Measurements from ENCODE around the gene NRN1.
"Not testable (repeated sequence)": the region's sequence is repeated elsewhere in the genome, so short reads cannot be mapped to it uniquely, and the experiment has no call there.

NRN1 gene, protein sequence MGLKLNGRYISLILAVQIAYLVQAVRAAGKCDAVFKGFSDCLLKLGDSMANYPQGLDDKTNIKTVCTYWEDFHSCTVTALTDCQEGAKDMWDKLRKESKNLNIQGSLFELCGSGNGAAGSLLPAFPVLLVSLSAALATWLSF

DNA sequence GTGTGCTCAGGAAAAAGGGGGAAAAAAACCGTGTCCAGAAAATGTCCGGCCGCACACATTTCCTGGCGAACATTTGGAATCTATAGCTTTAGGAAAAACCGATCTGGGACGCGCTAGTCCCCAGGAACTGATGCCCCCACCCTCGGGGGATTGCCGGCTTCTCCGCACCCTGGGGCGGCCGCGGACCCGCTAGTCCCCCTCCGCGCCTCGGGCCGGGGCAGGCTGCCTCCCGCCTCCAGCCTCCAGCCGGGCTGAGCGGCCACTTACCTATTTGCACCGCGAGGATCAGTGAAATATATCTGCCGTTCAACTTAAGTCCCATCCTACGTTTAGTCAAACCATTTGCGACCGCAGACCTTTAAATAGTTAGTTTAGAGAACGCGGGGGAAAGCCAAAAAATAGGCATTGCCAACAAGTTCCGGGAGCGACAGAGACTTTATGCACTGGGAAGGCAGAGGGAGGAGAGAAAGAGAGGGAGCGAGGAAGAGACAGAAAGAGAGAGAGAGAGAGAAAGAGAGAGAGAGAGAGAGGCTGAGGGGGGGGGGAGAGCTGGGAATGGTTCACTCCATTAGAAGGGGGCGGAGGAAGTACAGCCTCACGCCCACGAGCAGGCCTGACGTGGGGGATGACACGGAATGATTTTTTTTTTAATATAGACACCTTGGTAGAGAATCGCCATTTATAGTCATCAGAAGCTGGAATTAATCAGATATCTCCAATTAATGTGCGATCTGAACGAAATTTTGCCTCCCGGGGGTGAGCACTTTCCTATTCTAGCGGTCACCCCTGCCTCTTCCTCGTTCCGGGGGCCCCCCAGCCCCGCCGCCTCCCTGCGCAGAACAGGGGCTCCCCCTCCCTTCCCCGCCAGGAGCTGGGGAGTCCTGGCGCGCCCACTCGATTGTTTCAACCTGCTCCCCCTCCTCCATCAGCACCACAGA lies at the start of gene NRN1:
TSS of gene NRN1 (minus strand) at position 498 of the 938 bp plus-strand sequence. CDS start at position 322, 176 bp downstream.
- DNase-seq: no peak

DNA sequence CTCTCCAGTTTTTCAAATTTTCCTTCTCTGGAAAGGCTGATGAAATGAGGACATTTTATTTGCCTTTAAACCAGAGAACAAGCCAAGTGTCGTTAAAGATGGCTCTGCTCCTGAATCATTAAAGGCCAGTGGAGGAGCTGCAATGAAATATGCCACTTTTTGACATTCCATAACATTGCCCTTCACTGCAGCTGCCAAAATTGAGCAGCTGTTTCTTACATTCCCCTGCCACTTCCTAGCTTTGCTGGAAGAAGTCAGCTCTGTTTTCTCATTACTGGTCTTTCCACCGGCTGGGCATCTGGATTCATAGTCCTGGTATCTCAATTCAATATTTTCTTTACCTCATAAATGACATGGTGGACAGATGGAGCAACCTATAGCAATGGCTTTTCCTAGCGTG lies 45.5 kb upstream of the NRN1 start:
- no peak for DNase-seq

DNA sequence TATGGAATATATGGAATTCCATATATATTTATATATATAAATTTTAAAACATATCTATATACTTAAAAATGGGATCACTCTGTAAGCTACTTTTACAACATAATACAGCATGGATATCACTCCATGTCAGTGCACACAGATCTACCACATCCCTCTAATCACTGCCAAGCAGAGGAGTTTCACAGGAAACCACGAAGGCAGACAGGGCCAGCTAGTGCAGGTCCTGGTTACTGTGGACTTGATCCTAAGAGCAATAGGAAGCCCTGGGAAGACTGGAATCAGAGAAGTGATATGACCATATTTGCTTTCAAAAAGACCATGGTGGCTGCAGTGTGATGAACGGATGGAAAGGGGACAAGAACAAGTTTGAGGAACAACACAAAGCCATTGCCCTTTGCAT lies 40.0 kb upstream of the NRN1 start:
- no peak for DNase-seq

DNA sequence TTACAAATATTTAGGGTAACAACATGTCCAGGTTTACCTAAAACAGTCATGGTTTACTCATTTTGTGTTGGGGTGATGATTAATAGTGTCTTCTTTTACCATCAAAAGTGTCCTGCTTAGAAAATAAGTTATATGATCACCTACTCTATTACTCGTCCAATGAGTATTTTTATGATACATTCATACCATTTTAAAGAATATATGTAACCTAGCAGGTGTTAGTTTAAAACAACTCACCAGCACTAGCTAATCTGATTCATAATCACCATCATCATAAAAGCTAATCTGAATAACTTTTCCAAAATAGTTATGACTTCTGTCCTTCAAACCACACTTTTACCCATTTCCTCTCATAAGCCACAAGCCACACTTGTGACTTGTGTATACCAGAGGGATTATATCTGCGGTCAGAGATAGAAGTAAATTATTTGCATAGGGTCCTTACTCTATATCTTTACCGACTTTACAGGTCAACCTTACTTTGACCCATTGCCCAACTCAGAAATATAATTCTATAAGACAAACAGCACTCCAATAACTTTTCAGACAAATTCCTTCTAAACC lies 33.3 kb upstream of the NRN1 start:
- DNase-seq: no peak

DNA sequence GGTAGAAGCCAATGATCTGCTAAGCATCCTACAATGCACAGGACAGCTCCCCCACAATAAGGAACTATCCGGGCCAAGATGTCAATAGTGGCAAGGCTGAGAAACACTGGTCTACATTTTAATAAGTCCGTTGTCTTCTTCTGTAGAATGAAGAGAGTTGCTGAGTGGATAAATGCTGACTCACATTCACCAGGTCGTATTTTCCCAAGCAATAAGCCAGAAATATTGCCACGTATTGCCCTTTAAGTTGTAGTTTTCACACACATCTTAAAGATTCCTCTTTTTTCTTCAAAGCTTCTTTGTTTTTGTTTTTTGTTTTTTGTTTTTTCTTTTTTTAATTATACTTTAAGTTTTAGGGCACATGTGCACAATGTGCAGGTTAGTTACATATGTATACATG lies 30.5 kb upstream of the NRN1 start:
- no peak for DNase-seq

DNA sequence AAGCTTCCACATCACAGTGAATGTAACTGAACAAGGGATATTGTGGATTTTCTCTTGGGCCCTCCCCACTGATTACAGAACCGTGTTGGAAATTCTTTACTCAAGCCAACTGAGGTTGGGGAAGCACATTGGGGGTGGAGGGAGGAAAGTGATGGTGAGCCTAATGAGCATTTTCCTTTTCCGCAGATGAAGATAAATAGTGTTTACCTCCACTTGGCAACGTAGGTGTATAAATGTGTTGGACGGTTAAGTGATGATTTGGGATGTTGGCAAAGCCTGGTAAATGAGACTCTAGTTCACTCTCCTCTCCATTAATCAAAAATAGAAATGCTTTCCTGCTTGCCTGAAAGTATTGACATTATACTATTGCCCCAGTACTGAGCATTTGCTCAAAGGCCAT lies 27.1 kb upstream of the NRN1 start:
- DNase-seq: no peak

DNA sequence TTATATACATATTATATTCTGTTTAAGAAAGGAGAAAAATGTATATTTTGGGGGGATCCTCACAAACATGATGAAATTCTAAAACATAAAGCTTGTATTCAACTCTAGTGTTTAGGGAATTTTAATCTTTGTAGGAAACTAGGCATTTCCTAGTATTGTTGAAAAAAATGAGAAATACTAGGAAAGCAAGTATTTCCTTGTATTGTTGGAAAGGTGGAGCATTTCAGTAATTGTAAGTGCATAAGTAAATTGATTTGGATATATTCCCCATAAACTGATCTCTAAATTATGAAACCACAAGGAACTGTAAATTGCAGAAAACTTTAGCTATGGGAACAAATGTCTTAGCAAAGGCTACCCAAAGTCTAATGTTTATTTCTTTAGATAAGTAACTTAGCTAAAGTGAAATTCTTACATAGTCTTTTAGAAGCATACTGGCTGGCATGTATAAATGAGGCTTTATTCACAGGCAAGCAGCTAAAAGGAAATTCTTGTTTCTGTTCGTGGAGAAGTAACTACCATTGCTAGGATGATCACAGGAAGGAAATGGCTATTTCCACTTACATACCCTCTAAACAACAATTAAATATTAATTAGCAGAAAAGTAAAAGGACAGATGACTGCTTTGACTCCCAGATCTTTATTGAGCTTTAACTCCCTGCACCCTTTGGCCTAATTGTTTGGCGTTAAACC lies 19.9 kb upstream of the NRN1 start:
- no peak for DNase-seq

DNA sequence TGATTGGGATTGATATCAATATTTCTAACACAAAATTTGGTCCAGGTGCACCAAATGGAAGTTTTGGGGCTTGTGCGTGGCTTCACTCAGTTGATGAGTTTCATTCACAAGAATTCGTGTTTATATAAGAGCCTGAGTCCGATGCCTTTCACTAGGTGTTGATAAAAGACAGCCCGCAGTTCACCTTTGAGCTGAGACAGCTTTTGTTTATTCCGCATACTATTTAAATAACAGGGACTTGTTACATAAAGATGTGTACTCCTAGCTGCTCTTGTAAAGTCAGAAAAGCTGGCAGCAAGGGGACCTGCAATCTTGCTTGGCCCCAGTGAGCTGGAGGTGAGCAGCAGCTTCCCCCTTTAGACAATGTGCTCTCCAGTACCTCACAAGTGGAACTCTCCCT lies 19.0 kb upstream of the NRN1 start:
- DNase-seq: no peak

DNA sequence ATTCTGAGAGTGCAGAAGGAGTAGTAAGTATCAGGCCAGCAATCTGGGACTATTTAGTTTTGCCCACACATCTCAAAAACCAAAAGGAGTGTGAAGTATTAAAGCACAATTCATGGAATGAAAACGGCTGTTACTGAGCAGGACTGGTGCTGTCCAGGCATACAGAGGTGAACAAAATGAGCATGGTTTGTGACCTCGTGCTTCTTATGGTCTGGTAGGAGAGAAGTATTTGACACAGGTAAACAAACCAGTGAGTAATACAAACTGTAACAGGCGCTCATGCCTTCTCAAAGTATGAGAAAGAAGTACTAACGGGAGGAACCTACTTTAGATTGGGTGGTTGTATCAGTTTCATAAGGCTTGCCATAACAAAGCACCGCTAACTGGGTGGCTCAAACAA lies 17.5 kb upstream of the NRN1 start:
- DNase-seq: no peak

DNA sequence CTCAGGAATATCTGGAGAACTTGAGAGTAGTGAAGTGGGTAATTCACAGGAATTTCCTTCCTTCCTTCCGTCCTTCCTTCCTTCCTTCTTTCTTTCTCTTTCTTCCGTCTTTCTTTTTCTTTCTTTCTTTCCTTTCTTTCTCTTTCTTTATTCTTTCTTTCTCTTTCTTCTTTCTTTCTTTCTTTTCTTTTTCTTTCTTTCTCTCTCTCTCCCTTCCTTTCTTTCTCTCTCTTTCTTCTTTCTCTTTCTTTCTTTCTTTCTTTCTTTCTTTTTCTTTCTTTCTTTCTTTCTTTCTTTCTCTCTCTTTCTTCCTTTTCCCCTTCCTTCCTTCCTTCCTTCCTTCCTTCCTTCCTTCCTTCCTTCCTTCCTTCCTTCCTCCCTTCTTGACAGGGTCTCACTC lies 16.1 kb upstream of the NRN1 start:
- not testable (repeated sequence) for DNase-seq

DNA sequence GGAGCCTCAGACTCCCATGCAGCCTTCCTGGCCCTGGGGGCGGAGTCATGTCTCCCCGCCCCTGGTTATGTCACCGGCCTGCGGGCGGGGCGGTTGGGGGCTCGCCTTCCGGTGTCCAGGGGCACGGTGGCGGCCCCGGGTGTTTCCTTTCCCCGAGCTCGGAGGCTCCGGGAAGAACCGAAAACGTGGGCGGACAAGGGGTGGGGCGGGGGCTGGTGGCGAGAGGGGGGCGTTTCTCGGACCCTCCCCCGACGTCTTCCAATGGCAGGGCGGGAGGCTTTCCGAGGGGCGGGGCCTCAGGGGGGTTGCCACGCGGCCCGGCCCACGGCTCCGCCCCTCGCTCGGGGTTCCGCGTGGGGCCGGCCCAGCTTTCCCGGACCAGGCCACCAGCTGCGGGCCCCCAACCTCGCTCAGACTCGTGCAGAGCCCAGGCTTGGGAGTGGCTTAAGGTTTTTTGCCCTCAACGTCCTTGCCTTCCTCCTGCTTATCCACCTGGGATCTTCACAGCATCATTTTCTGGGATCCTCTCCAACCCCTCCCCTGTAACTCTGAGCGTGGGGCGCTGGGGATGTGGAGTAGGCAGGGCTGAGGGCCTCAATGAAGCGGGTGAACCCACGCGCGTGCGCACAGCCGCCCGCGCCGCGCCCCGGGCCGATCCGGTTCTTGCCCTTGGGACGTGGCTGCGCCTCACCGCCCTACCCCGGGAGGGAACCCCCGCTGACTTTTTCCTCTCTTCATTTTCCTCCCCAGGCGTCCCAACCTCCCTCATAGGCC lies 2.1 kb upstream of the NRN1 start:
- peak; percentile 45 to 78 for DNase-seq

DNA sequence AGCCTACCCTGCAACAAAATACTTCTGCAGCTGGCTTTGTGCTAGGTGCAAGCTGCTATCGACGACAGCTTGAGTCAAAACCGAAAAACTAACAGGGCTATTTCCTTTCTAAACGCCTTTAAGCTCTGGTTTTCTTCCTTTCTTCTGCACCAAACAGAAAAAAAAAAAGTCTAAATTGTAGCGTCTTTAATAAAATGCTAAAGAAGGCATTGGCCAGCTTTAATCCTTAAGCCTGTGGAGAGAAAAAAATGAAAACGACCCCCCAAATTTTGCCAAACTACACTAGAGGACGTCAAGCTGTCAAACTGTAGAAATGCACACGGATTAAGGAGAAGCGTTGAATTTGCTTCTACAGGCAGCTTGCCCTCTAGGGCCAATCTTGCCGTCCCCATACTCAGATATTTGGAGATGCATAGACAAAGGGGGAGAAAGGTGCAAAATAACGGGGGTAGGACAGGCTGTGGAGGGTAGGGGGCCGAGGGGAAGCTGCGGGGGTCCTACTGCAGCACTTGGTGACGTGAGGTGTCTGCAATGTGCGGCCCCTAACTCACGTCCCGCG lies 1.4 kb upstream of the NRN1 start:
- no peak for DNase-seq

DNA sequence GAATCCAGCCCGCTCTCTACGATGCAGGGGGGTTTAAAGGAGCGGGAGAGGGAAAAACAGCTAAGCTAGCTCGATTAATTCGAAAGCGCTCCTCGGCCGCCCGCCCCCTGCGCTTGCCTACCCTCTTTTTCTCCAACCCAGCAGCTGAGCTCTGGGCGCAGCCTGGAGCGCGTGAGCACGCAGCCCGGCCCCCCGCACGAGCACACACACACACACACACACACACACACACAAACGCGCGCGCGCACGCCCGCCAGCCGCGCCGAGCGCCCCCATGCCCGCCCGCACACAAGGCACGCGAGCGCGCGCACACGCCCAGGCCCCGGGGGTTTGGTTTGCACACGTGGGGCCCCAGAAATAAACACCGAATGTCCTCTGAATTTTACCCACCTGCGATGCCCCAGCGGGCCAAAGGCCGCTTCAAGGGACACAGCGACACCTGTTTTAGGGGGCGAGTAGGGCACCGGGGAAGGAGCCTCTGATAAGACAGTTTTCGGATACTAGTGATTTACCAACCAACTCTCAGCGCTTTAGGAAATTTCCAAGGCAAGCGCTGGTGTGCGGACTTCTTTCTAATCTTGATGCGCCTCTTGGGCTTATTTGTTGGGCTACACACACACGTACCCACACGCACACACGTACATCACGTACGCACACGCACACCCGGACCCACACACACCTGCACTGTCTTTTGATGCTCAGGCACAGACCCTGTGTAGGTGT lies 802 bp upstream of the NRN1 start:
- peak in 1 of 2 donors; percentile 48 for DNase-seq

DNA sequence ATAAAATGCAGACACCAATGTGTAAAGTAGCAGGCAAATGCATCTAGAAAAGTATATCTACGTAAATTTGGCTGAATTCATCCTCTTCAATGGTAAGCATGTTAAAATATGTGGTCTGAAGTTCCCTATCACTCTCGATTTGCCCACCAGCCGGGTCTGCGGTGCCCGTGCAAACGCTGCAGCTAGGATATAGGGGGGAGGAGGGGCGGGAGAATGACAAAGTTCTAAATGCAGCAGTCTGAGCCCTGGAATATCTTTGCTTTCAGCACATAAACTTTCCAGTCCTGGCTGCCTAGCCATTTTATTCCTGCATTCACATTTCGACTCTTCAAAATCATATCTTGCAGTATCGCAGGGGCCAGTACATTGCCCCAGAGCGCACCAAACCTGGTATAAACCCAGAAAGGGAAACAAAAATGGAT lies 708 bp downstream of the NRN1 start:
- DNase-seq: no peak

DNA sequence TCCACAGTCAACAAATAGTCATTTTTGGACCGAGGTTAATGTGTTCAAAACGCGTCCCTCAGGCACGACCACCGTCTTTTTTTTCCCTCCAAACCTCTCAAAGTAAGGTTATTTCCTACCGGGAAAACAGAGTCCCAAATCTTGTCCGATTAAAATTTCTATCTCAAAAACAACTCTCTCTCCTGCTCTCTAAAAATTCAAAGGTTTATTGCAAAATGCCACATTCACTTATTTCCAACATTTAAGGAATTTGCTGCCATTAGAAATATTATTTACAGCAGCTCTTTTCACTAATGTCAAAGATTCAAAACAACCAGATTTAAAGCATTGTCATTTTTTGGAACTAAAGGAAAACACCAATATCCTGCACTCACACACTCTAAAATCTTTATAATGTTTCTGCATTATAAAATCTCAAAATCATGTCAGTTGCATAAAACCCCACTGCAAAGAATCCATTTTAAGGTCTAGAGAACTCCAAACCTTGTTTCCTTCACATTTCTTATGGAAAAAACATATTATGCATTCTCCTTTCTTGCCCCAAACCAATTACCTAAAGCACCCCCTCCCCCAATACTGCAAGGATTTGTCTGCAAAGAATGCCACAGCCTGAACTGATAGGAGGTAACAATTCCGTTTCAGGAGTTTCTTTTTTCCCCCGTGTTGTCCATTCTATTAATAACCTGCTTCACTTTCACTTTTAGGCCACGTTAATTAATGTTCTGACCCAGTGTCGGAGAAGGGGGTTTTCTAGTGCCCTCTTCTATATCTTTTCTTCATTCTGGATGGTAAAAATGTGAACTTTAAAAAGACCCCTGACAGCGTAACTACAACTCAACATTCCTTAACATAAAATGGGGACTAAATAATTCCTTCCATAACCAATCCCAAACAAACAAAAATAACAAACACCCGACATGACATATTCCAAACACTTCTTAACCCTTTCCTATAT lies 1.4 kb downstream of the NRN1 start:
- DNase-seq: no peak

DNA sequence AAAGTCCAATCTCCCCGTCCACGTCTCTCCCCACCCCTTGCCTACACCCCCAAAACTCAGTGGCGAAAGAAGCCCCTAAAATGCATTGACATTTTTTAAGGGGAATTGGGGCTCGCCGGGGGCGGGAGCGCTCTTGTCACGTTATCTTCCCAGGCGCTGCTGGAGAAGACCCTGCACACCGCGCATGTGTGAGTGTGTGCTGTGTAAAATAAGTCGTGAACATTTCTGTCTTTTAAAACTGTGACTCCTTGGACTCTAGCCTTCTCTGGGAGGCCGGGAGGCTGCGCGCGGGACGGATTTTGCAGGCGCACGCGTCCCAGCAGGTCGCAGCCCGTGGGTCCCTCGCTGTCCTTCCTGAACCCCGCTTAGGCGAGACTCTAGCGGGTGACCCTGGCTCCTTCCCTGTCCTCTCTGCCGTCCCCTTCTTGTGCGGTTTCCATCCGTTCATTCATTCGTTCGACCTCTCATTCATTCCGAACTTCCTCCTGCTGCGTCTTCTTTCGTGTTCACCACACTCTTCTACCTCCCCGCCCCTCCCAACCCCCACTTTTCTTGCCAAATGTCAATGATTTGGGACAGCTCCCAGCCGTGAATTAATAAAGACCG lies 2.2 kb downstream of the NRN1 start:
- DNase-seq: no peak

DNA sequence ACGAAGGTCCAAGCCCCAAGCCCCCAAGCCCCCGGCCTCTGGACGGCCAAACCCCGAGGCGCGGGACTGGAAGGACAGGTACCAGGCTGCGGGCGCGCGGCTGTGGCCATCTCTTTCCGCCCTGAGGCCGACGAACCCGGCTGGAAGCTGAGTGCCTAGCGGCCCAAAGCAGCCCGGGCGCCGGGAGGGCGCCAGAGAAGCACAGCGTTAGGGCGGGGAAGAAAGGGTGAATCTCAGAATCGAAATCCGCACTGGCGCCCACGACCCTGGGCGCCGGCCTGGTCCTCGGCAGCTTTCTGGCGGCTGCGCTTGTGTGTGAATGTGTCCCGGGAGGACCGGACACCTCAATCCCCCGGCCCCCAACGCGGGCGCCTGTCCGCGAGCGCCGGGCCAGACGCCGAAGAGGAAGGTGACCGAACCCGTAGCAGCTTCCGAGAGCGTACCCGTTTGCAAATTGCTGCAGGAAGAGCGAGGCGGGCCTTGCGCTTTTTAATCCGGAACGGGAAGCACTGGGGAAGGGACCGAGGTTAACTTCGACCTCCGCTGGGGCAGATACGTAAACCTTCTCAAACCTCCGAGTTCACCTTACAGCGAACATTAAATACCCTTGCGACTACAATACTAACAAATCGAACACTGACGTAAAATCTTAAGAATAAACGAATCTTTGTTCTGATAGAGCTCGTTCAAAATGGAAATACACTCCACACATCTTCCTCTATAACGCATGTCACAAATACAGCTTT lies 2.9 kb downstream of the NRN1 start:
- DNase-seq: peak in 1 of 2 donors; percentile 46

DNA sequence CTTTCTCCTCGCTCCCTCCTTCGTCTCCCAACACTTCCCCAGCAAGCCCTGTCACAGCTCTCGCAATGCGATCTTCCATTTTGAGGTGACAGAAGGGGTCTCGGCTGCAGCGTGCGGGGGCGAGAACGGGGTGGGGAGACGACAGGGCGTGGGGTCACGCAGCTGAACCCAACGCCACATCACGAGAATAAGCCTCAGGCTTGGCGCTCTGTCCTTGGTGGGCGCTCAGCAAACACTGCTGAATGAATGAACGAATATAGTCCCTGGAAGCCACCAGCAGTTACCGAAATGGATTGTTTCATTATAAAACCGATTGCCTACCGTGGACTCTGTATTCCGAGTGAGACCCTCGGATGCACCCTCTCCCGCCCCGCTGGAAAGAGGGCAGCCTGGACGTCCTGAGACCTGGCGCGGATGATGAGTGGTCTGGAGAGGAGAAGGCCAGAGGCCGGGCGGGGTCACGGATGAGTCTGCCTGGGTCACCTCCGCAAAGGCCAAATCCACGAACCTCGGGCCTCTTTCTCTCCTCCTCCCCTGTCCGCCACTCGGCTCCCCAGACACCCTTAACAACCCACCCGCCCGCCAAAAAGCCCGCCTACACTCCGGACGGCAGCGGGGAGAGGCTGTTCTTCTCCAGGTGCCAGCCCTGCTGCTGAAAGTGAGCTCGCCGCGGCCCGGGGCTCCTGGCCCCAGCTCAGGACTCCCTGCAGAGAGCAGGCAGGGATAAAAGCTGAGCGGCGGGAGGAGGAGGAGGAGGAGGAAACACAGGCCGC lies 3.7 kb downstream of the NRN1 start:
- no peak for DNase-seq

All from stimulated activated CD4-positive, alpha-beta T cell treated with anti-CD3 and anti-CD28 coated beads, Interleukin-2, amount 100 ng/mL, for 24 hours (primary cell).